GM12865 (cell line): ENCODE measurements around the gene FAAH.

Experiments used
- DNase-seq: peaks from one replicate; pipeline ENCODE4 v3.0.0; 2010; ENCODE audit warnings: low read depth
- H3K4me3 ChIP-seq: 2 replicates; pipeline ENCODE4 v1.5.1; 2011; ENCODE audit warnings: mild to moderate bottlenecking, low read depth, low read length, control low read depth
- TF ChIP-seq, protein P1 (sequence below): IDR thresholded peaks from 2 replicates; pipeline ENCODE4 v1.5.1; 2011; ENCODE audit warnings: low read length, control low read depth, low read depth, inconsistent platforms; ENCODE audit not compliant: insufficient read depth; ENCODE audit errors: missing control alignments

The FAAH gene

DNA sequence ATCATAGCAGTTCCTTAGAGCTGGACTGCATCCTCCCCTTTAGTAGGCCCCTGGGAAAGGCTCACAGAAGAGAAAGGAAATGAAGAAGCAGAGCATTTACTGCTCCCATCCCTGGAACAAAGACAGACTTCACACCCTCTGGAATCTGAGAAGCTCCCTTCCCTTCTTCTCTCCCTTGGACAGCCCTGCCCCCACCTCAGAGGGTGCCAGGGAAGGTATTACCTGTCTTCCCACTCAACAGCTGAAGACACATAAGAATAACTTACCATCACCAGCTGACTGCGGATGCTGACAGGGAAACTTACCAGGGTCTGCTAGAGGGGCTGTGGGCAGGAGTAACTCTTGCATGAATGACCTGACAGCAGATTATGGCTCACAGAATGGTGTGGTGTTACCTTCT, 14.1 kb upstream of the FAAH start:
- DNase-seq, result no peak
- no peak overlapping the region for H3K4me3 ChIP-seq
- TF ChIP-seq, protein P1, sequence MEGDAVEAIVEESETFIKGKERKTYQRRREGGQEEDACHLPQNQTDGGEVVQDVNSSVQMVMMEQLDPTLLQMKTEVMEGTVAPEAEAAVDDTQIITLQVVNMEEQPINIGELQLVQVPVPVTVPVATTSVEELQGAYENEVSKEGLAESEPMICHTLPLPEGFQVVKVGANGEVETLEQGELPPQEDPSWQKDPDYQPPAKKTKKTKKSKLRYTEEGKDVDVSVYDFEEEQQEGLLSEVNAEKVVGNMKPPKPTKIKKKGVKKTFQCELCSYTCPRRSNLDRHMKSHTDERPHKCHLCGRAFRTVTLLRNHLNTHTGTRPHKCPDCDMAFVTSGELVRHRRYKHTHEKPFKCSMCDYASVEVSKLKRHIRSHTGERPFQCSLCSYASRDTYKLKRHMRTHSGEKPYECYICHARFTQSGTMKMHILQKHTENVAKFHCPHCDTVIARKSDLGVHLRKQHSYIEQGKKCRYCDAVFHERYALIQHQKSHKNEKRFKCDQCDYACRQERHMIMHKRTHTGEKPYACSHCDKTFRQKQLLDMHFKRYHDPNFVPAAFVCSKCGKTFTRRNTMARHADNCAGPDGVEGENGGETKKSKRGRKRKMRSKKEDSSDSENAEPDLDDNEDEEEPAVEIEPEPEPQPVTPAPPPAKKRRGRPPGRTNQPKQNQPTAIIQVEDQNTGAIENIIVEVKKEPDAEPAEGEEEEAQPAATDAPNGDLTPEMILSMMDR, result no peak

DNA sequence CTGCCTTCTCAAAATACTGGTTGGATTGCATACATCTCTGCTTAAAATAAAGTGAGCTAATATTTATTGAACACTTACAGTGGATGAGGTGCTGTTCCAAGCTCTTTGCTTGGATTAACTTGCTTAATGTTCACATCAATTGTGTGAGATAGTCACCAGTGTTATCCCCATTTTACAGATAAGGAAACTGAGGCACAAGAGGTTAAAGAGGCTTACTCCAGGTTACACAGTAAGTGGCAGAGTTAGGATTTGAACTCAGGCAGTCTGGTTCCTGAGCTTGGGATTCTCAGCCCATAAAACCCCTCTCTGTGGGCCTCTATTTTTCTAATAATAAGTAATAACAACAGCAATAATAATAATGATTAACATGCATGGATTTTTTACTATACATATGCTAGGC, 13.6 kb upstream of the FAAH start:
- no peak overlapping the region for H3K4me3 ChIP-seq
- TF ChIP-seq, protein P1, result no peak
- DNase-seq, result no peak

DNA sequence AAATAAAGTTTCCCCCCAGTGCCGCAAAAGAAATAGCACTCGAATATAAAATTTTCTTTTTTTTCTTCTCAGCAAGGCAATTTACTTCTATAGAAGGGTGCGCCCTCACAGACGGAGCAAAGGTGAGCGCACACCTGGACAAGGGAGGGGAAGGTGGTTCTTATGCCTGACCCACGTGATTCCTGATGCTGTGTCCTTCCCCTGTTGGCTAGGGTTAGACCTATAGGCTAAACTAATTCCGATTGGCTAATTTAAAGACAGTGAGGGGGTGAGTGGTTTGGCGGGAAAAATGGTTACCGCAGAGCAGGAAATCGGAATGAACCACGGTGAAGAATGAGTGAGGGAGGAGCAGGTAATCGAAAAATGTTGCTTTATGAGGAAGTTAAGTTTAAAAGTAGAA, 607 bp upstream of the FAAH start:
- TF ChIP-seq, protein P1, result no peak
- H3K4me3 ChIP-seq, result no peak overlapping the region
- no peak for DNase-seq

- no peak overlapping the region for H3K4me3 ChIP-seq
- TF ChIP-seq, protein P1, result no peak
- DNase-seq, result no peak
Measured at GRCh38 chr1:46394872-46395465, 852 bp downstream of the FAAH start.

- H3K4me3 ChIP-seq, result no peak overlapping the region
- DNase-seq, result no peak
- TF ChIP-seq, protein P1, result no peak
Measured at GRCh38 chr1:46396441-46397398, 2.6 kb downstream of the FAAH start.

DNA sequence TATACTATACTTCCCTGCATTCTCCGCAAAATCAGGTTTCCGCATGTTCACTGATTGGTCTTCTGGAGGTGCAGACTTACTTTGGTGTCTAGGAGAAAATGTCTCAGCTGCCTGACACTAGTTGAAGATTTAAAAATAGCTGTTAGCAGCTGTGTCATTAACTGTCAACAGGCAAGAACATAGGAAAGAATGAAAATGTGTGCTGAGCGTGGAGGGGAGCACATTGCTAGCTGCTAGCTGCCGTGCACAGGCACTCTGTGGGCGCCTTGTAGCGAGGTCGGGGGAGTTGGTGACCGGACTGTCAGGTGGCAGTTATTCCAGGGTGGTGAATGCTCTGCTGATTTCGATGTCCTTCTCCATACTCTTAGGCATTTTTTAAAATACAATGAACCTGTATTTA, 5.2 kb downstream of the FAAH start:
- no peak overlapping the region for H3K4me3 ChIP-seq
- TF ChIP-seq, protein P1, result no peak
- no peak for DNase-seq

GRCh38 chr1:46400421-46400820, 6.3 kb downstream of the FAAH start:
- H3K4me3 ChIP-seq, result no peak overlapping the region
- TF ChIP-seq, protein P1, result no peak
- no peak for DNase-seq
